Stimulated activated CD8-positive, alpha-beta memory T cell treated with anti-CD3 and anti-CD28 coated beads, Interleukin-4, amount 100 ng/mL, for 24 hours (primary cell): ENCODE measurements around the gene HSFX3.
"Not testable (repeated sequence)": the region's sequence is repeated elsewhere in the genome, so short reads cannot be mapped to it uniquely, and the experiment has no call there.

Source experiments
- DNase-seq: peaks from one replicate; pipeline ENCODE4 v3.0.0-alpha.2; 2020; ENCODE audit warnings: low read depth

Gene HSFX3

GRCh38 chrX:149549701-149550100 lies at the start of gene HSFX3:
TSS of gene HSFX3 (minus strand) at chrX:149549924. CDS start at chrX:149549852, 72 bp downstream.
- DNase-seq: not testable (repeated sequence)

GRCh38 chrX:149598603-149599002 lies 48.9 kb upstream of the HSFX3 start:
- DNase-seq: not testable (repeated sequence)

GRCh38 chrX:149595943-149596342 lies 46.2 kb upstream of the HSFX3 start:
- DNase-seq: not testable (repeated sequence)

GRCh38 chrX:149595214-149595613 lies 45.5 kb upstream of the HSFX3 start, which contains the start of gene HSFX2:
TSS of gene HSFX2 (minus strand) at chrX:149595314. CDS start at chrX:149594700, 614 bp downstream.
- not testable (repeated sequence) for DNase-seq

DNA sequence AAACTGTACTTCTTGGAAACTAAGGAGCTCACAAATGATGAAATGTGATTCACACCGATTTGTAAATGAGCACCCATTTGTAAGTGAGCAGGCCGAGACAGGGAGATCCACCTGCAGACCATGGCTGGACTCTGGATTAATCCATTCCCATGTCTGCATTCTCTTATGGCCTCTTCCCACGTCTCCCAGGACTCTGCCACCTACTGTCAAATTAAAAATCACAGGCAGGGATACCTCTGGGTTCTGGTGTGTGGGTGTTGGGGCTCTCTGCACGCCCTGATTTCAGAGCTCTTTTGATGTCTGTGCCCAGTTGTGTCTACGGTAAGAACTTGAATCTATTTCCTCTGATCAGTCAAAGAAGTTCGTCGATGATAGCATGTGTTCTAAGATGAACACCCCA lies 41.3 kb upstream of the HSFX3 start:
- not testable (repeated sequence) for DNase-seq

DNA sequence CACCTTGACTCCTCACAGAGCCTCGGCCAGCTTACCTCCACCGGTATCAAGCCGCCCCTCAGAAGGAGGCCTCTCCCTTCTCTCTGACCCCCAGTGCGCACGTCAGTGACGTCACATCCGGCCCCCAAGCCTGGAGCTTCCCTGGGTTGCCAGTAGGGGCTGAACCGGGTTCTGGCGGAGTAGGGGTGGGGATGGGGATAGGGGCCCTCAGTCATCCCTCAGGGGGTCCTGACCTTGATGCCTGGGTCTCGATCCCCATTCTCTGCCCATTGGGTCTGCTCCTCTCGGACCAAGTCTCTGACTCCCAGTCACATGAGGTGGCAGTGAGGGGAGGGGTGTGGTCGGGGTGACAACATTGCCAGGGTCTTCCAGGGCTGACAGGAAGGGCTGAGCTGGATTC lies 37.6 kb upstream of the HSFX3 start, which contains the start of gene MAGEA9B:
Gene MAGEA9B, minus strand, starts transcription at position 101 of the 400 bp plus-strand sequence. CDS start 4,280 bp downstream, outside the sequence.
- not testable (repeated sequence) for DNase-seq

GRCh38 chrX:149585631-149586030 lies 35.9 kb upstream of the HSFX3 start:
- not testable (repeated sequence) for DNase-seq

DNA sequence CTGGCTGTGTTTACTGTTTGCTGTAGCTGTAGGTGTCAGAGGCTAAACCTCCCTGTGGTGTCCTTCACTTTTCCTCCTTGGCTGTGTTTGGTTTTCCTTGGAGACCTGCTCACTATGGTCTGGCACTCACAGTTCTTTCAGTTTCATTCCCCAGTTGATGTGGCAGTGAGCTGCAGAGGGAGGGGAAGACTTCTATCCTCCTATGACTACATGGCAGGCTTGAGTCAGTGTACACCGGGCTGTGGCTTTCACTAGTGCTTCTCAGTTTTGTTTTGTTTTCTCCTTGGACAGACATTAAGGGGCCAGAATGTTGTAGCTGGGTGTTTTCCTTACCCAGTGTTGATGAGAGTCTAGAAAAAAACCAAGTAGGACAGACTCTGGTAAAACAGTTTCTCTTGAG lies 23.7 kb upstream of the HSFX3 start:
- not testable (repeated sequence) for DNase-seq

DNA sequence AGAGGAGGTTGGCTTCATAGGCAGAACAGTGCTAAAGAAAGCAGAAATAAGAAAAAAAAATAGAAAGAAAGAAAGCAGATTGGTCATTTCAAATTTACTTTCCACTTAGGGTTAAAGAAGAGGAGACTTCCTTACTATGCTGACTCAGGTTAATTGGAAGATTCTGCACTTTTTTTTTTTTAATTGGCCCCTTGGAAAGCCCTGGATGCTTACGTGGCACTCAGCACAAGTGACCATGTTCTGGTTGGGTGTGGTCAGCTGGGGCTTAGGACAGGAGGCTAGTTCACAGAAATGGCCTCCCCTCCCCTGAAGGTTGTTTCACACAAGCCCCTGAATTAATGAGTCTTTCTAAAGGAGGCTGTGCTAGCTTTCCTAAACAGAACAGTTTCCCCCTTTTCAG lies 23.0 kb upstream of the HSFX3 start:
- no peak for DNase-seq

DNA sequence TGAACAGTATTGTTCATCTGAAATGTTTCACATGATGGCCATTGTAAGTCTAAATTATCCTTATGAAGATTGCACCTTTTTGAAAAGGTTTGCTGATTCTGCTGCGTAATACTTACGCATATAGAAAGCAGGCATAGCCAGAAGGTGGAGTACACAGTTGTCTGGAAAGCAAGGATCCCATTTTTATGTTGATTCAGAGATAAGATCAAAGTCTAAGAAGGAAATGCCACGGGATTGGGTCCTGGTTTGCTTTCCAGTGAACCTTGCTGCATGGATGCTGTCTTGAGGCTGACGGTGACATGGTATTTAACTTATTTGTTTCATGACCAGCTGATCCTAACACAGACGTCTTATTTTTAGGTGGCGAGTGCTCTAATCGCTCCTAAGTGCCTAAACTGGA lies 22.0 kb upstream of the HSFX3 start:
- no peak for DNase-seq

DNA sequence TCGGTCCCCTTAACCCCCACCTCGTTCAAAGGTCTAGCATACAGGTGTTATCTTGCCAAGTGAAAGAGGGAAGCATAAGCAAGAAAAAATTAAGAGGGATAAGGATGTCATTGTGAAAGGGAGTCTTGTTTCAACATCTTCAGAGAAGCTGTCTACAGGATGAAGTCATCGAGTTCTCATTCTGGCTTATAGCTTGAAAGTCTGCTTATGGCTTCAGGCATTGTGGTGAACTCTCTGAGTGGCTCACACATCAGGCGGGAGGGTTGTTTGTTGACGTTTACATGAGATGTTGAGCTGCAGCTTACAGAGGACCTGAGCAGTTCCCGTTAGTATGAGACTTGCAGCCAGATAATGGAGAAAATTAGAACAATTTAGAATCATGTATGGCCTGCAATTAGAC lies 20.9 kb upstream of the HSFX3 start:
- no peak for DNase-seq

- no peak for DNase-seq
Measured at GRCh38 chrX:149569770-149570169, 20.0 kb upstream of the HSFX3 start.

- DNase-seq: no peak
Measured at GRCh38 chrX:149568701-149569296, 19.1 kb upstream of the HSFX3 start.

DNA sequence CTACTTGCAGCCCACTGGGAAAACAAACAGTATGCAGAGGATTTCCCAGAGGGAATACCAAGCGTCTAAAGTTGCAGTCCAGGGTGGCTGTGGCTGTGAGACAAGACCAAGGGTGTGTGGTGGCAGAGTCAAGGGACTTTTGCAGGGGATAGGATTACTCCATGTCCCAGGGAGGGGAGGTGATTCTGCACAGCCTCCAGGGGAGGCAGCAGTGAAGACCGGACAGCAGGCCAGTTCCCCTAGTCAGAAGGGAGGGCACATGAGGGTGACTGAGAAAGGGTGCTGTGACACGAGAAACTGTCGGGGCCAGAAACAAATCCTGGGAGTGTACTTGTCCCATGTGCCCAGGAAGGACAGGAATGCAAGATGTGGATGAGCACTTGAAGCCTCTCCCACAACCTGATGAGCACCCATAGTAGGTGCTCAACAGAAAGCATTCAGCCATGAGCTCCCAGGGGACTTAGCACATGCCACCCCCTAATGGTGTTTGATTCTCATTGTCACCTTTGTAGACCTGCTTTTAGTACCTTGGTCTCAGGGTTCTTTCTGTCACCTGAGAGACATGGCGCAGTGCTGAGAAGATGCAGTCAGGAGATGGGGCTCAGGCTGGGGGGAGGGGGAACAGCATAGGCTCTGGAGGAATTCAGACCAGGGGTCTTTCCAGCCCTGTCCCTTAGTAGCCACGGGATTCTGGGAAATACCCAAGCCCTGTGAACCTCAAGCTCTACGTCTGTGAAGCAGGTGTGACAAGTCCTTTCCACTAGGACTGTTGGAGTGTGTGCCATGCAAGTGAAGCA lies 18.1 kb upstream of the HSFX3 start:
- DNase-seq: no peak

DNA sequence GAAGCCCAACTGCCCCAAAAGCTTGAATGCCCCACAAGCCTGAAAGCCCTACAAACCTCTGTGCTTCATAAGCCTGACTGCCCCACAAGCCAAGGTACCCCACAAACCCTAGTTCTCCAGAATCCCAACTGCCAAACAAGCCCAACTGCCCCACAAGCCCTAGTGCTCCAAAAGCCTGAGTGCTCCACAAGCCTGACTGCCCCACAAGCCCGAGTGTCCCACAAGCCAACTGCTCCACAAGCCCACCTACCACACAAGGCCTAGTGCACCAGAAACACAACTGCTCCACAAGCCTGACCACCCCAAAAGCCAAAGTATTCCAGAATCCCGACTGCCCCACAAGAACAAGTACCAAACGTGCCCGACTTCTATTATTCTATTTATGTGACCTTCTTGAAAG lies 13.6 kb upstream of the HSFX3 start:
- no peak for DNase-seq

DNA sequence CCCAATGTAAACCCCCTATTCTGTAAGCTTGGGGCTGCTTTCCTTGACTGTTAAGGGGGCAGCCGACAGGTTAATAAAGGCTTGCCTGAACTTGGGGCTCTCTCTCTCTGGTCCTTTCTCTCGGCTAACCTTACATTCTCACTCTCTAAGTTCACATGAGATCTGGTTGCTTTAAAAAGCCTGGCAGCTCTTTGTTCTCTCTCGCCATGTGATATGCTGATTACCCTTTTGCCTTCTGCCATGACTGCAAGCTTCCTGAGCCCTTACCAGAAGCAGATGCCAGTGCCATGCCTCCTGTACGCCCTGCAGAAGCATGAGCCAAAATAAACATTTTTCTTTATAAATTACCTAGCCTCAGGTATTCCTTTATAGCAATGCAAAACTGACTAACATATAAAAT lies 5.5 kb upstream of the HSFX3 start:
- DNase-seq: not testable (repeated sequence)

DNA sequence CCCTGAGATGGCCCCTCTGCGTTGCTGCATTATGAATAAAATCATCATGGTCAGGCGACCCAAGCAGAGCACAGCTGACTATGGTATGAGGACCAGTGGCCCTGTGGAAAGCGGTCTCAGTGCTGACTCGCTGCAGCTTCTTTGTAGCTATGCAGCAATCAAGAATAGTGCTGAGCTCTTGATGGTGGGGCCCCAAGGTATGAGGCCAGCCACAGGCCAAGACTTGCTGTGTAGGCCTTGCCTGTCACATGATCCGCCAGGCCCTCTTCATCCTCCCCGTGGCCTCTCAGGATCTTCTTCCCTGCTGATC lies 2.2 kb upstream of the HSFX3 start:
- not testable (repeated sequence) for DNase-seq

DNA sequence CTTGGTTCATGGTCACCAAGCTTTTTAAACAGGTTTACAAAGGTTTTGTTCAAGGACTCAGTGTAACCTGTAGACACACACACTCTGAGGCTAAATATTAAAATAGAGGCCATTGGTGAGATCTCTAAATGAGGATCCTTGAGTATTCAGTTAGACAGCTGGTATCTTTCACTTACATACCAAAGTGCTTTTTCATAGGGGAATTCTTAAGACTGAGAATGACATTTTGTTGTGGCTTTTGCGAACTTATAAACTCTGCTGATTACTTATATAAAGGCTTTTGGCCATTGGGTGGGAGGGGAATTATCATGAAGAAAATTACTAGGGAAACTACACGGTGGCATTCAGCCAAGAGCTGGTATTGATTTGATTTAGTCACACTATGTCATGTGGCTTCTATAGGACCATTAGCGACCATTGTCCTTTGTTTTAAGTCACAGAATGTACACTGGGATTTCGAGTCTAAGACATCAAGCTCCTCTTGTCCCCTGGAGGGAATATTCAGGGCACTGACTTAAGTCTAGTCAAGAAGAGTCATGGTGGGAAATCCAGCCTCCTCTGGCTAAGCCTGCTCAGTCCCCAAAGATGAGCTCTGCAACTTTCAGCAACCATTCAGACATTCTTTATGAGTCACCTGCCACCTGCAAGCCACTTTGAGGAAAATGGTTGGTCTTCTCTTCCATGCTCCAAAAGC lies 1.7 kb upstream of the HSFX3 start:
- not testable (repeated sequence) for DNase-seq

- DNase-seq: not testable (repeated sequence)
Measured at GRCh38 chrX:149550454-149550853, 730 bp upstream of the HSFX3 start.

GRCh38 chrX:149547782-149548181 lies 1.9 kb downstream of the HSFX3 start:
- not testable (repeated sequence) for DNase-seq

- DNase-seq: not testable (repeated sequence)
Measured at GRCh38 chrX:149546962-149547361, 2.8 kb downstream of the HSFX3 start.
